Lung (tissue), 12 donors: ENCODE data around the gene HECW1. TPM values are rescaled to one million over a fixed set of nuclear protein-coding genes. Genes with fewer than 3 reads are reported as not detected.

Experiments used
- ATAC-seq: fragments of 200-7000 bp; cut with Tn5 transposase; one replicate; pipeline ENCODE4 v1.9.1; 2020; ENCODE audit warnings: moderate number of reproducible peaks; ENCODE audit not compliant: insufficient read depth, low FRiP score
- DNase-seq, 3 donors: peaks; one replicate each; pipeline ENCODE4 v3.0.0-alpha.2; 2013 to 2017
- H3K27ac ChIP-seq, 2 donors: one replicate each; pipeline ENCODE4 v1.5.1; 2013; ENCODE audit warnings: mild to moderate bottlenecking in 2 of 2, moderate library complexity in 2 of 2, control low read depth in 1 of 2, inconsistent platforms in 1 of 2, low read depth in 1 of 2, low read length in 1 of 2
- H3K27me3 ChIP-seq, 3 donors: one replicate each; pipeline ENCODE4 v1.5.1; 2013; ENCODE audit warnings: low read length in 2 of 3; ENCODE audit not compliant: control insufficient read depth in 3 of 3, insufficient read depth in 3 of 3
- H3K36me3 ChIP-seq, 4 donors: one replicate each; pipeline ENCODE4 v1.5.1; 2013; ENCODE audit warnings: low read length in 4 of 4, mild to moderate bottlenecking in 1 of 4, moderate library complexity in 1 of 4; ENCODE audit not compliant: control insufficient read depth in 4 of 4, insufficient read depth in 4 of 4
- H3K4me1 ChIP-seq, 5 donors: one replicate each; pipeline ENCODE4 v1.5.1; 2013; ENCODE audit warnings: low read length in 5 of 5, mild to moderate bottlenecking in 2 of 5, moderate library complexity in 1 of 5; ENCODE audit not compliant: control insufficient read depth in 5 of 5, insufficient read depth in 5 of 5
- H3K4me3 ChIP-seq: one replicate; pipeline ENCODE4 v1.5.1; 2013; ENCODE audit warnings: mild to moderate bottlenecking, control low read depth, moderate library complexity
- H3K9ac ChIP-seq, 2 donors: one replicate each; pipeline ENCODE4 v1.5.1; 2013; ENCODE audit warnings: low read length in 2 of 2, control low read depth in 1 of 2; ENCODE audit not compliant: insufficient read depth in 1 of 2
- H3K9me3 ChIP-seq, 4 donors: one replicate each; pipeline ENCODE4 v1.5.1; 2013; ENCODE audit warnings: low read length in 3 of 4, mild to moderate bottlenecking in 1 of 4, moderate library complexity in 1 of 4; ENCODE audit not compliant: control insufficient read depth in 4 of 4, insufficient read depth in 3 of 4
- CTCF ChIP-seq: IDR thresholded peaks from 2 replicates; pipeline ENCODE4 v1.5.1; 2012; ENCODE audit warnings: mild to moderate bottlenecking; ENCODE audit errors: control extremely low read depth, extremely low read depth
- WGBS, 2 donors: extraction: QIAGEN DNeasy Blood & Tissue Kit; methylation state at CpG; one replicate each; pipeline ENCODE4 v1.1.7; 2013; 5-methylcytosine and 5-hydroxymethylcytosine counted together
- polyA plus RNA-seq, 2 donors: library from polyadenylated mRNA; stranded (reverse); fragments of 200-250 nt; gene quantifications; one replicate each; pipeline ENCODE4 v1.2.1, GENCODE V29; 2013
- total RNA-seq, 2 donors: library from RNA; depleted of rRNA in 1 of 2; stranded (reverse); fragments of >200 nt in 1 of 2; gene quantifications; one replicate each; pipeline ENCODE4 v1.2.1, GENCODE V29; 2014 to 2021
- donor health status: control.
- donor health status: control.
- donor health status: Bipolar disorder and iron deficiency.
- donor health status: healthy.
- donor health status: DM: yes; HTN: yes; CAD: no.

Gene HECW1
- total and polyA plus RNA-seq, 4 donors: 0.05 to 0.21 (median 0.13) TPM

GRCh38 chr7:43417455-43417854 is 305.0 kb downstream of the HECW1 start:
- DNase-seq: no peak
- TF ChIP-seq CTCF: no peak
- no peaks in the 10 kb centered on the region for H3K36me3 ChIP-seq
- no peaks in the 10 kb centered on the region for H3K27me3 ChIP-seq
- H3K4me3 ChIP-seq: no peak overlapping the region
- H3K9ac ChIP-seq: no peak overlapping the region
- no peaks in the 10 kb centered on the region for H3K4me1 ChIP-seq
- H3K27ac ChIP-seq: no peak overlapping the region
- no peaks in the 10 kb centered on the region for H3K9me3 ChIP-seq
- WGBS, 2 donors: 97 to 99% methylated on average over 3 of the region's 3 CpGs
- no peak for ATAC-seq

GRCh38 chr7:43430411-43430810 is 318.0 kb downstream of the HECW1 start:
- Histone ChIP-seq H3K27me3 (no peaks in the 10 kb centered on the region), H3K36me3 (no peaks in the 10 kb centered on the region), H3K9me3 (no peaks in the 10 kb centered on the region), H3K9ac (no peak overlapping the region), H3K27ac (no peak overlapping the region), H3K4me3 (no peak overlapping the region), H3K4me1 (no peaks in the 10 kb centered on the region)
- ATAC-seq: no peak
- DNase-seq: no peak
- WGBS, 2 donors: 47 to 60% methylated on average over 2 of the region's 2 CpGs
- no peak for TF ChIP-seq CTCF

- ATAC-seq (no peak), DNase-seq (no peak)
- no peaks in the 10 kb centered on the region for H3K27me3 ChIP-seq
- H3K9ac ChIP-seq: no peak overlapping the region
- no peaks in the 10 kb centered on the region for H3K36me3 ChIP-seq
- H3K4me3 ChIP-seq: no peak overlapping the region
- no peak for TF ChIP-seq CTCF
- no peak overlapping the region for H3K27ac ChIP-seq
- 70 to 86% methylated on average over 3 of the region's 3 CpGs for WGBS, 2 donors
- H3K9me3 ChIP-seq: no peaks in the 10 kb centered on the region
- no peaks in the 10 kb centered on the region for H3K4me1 ChIP-seq
Observed at GRCh38 chr7:43431020-43431595, 318.7 kb downstream of the HECW1 start.

GRCh38 chr7:43433639-43434038 is 321.2 kb downstream of the HECW1 start:
- H3K4me3 ChIP-seq: no peak overlapping the region
- ATAC-seq (no peak), DNase-seq (no peak)
- TF ChIP-seq CTCF: no peak
- H3K27ac ChIP-seq: no peak overlapping the region
- no peak overlapping the region for H3K9ac ChIP-seq
- H3K9me3 ChIP-seq: no peaks in the 10 kb centered on the region
- WGBS, 2 donors: 84 to 94% methylated on average over 1 of the region's 1 CpG
- H3K4me1 ChIP-seq: no peaks in the 10 kb centered on the region
- no peaks in the 10 kb centered on the region for H3K27me3 ChIP-seq
- no peaks in the 10 kb centered on the region for H3K36me3 ChIP-seq
